WI38 (cell line): ENCODE measurements around the gene ASTL.

ENCODE experiments used
- H3K4me3 ChIP-seq: 2 replicates; pipeline ENCODE4 v1.5.1; 2011; ENCODE audit warnings: low read depth, mild to moderate bottlenecking, control low read depth, low read length
- CTCF ChIP-seq: IDR thresholded peaks from 2 replicates; pipeline ENCODE4 v1.5.1; 2012; ENCODE audit warnings: low read depth, mild to moderate bottlenecking, control low read depth, low read length

Gene ASTL

GRCh38 chr2:96113367-96113677 is 25.0 kb downstream of the ASTL start:
- TF ChIP-seq CTCF, result no peak
- H3K4me3 ChIP-seq, result no peak overlapping the region

- no peak overlapping the region for H3K4me3 ChIP-seq
- no peak for TF ChIP-seq CTCF
Measured at GRCh38 chr2:96112501-96113366, 25.6 kb downstream of the ASTL start.

- no peak overlapping the region for H3K4me3 ChIP-seq
- TF ChIP-seq CTCF, result no peak
Measured at GRCh38 chr2:96111823-96112500, 26.3 kb downstream of the ASTL start.

- TF ChIP-seq CTCF, result no peak
- H3K4me3 ChIP-seq, result no peak overlapping the region
Measured at GRCh38 chr2:96111257-96111640, 27.1 kb downstream of the ASTL start.

GRCh38 chr2:96110621-96111256 is 27.6 kb downstream of the ASTL start:
- TF ChIP-seq CTCF, result no peak
- no peak overlapping the region for H3K4me3 ChIP-seq

GRCh38 chr2:96109931-96110511 is 28.3 kb downstream of the ASTL start:
- no peak for TF ChIP-seq CTCF

GRCh38 chr2:96109361-96109680 is 29.0 kb downstream of the ASTL start:
- no peak for TF ChIP-seq CTCF
- no peak overlapping the region for H3K4me3 ChIP-seq

More at GRCh38 chr2:96109931-96110511, 28.3 kb downstream of the ASTL start:
- H3K4me3 ChIP-seq, result no peak overlapping the region
